GM23338 (cell line): ENCODE results near the gene NIN. TPM values are rescaled to one million over a fixed set of nuclear protein-coding genes. Genes with fewer than 3 reads are reported as not detected.

Experiments
- ATAC-seq: fragments of 200-7000 bp; cut with Tn5 transposase; 3 replicates; pipeline ENCODE4 v1.9.1; 2020
- DNase-seq: peaks from one replicate; pipeline ENCODE4 v3.0.0-alpha.2; 2015; ENCODE audit warnings: low spot score
- H2AFZ ChIP-seq: fragments of 200-600 bp; sonication (generic); 2 replicates; pipeline ENCODE4 v1.8.0; 2016; ENCODE audit warnings: antibody characterized with exemption, mild to moderate bottlenecking, moderate library complexity
- H3F3A ChIP-seq: fragments of 200-600 bp; sonication (generic); replicated peaks from 2 replicates; pipeline ENCODE4 v1.8.0; 2017; ENCODE audit warnings: antibody characterized with exemption, mixed run types, low read depth
- H3K27ac ChIP-seq: fragments of 200-600 bp; sonication (generic); 2 replicates; pipeline ENCODE4 v1.6.1; 2016; ENCODE audit warnings: low read depth
- H3K27me3 ChIP-seq: fragments of 200-600 bp; sonication (generic); 2 replicates; pipeline ENCODE4 v1.8.0; 2016; ENCODE audit warnings: mild to moderate bottlenecking, mixed run types, moderate library complexity; ENCODE audit not compliant: insufficient read depth
- H3K36me3 ChIP-seq: fragments of 200-600 bp; sonication (generic); 2 replicates; pipeline ENCODE4 v1.8.0; 2016; ENCODE audit warnings: mild to moderate bottlenecking; ENCODE audit not compliant: insufficient read depth
- H3K4me1 ChIP-seq: fragments of 200-600 bp; sonication (generic); 2 replicates; pipeline ENCODE4 v1.8.0; 2016; ENCODE audit warnings: mild to moderate bottlenecking, moderate library complexity; ENCODE audit not compliant: insufficient read depth
- H3K4me2 ChIP-seq: fragments of 200-600 bp; sonication (generic); 2 replicates; pipeline ENCODE4 v1.7.1; 2017; ENCODE audit warnings: mixed run types
- H3K4me3 ChIP-seq: fragments of 200-600 bp; sonication (generic); 2 replicates; pipeline ENCODE4 v1.6.1; 2016; ENCODE audit warnings: mixed run types
- H3K79me2 ChIP-seq: fragments of 200-600 bp; sonication (generic); replicated peaks from 2 replicates; pipeline ENCODE4 v1.8.0; 2017; ENCODE audit warnings: mild to moderate bottlenecking; ENCODE audit not compliant: insufficient read depth
- H3K9me2 ChIP-seq: fragments of 200-600 bp; sonication (generic); 2 replicates; pipeline ENCODE4 v1.8.0; 2017; ENCODE audit not compliant: insufficient read depth
- H4K20me1 ChIP-seq: fragments of 200-600 bp; sonication (generic); replicated peaks from 2 replicates; pipeline ENCODE4 v1.8.0; 2017; ENCODE audit warnings: mild to moderate bottlenecking; ENCODE audit not compliant: insufficient read depth
- H3K27ac Mint-ChIP-seq: 2 replicates; pipeline ENCODE4 v1.8.0; 2020; ENCODE audit warnings: inconsistent platforms, mild to moderate bottlenecking, moderate library complexity, mixed read lengths
- H3K27me3 Mint-ChIP-seq: 3 replicates; pipeline ENCODE4 v1.8.0; 2022; ENCODE audit warnings: low read depth, mild to moderate bottlenecking, moderate library complexity, mixed read lengths, inconsistent platforms; ENCODE audit not compliant: insufficient read depth, poor library complexity
- H3K36me3 Mint-ChIP-seq: 3 replicates; pipeline ENCODE4 v1.8.0; 2021; ENCODE audit warnings: low read depth, mild to moderate bottlenecking, inconsistent platforms, moderate library complexity, mixed read lengths
- H3K4me1 Mint-ChIP-seq: 3 replicates; pipeline ENCODE4 v1.8.0; 2020; ENCODE audit warnings: mild to moderate bottlenecking, inconsistent platforms, mixed read lengths
- H3K4me3 Mint-ChIP-seq: 3 replicates; pipeline ENCODE4 v1.8.0; 2021; ENCODE audit warnings: moderate library complexity, mild to moderate bottlenecking, inconsistent platforms, mixed read lengths
- H3K9me3 Mint-ChIP-seq: 3 replicates; pipeline ENCODE4 v1.8.0; 2020; ENCODE audit warnings: moderate library complexity, mild to moderate bottlenecking, inconsistent platforms, mixed read lengths
- CREB1 ChIP-seq: fragments of 250-450 bp; sonication (Bioruptor Pico); IDR thresholded peaks from 2 replicates; pipeline ENCODE4 v1.5.0; 2020; ENCODE audit warnings: low read depth, mild to moderate bottlenecking, moderate library complexity
- CTCF ChIP-seq, 2 experiments: fragments of 200-600 bp in 1 of 2; sonication (generic) in 1 of 2; conservative IDR thresholded peaks; 2 replicates each; pipeline versions ENCODE4 v1.5.1 to v1.6.1; 2016 to 2017; ENCODE audit warnings: antibody characterized with exemption in 2 of 2, low read depth in 2 of 2, mild to moderate bottlenecking in 2 of 2, moderate library complexity in 1 of 2
- ETS1 ChIP-seq: IDR thresholded peaks from 2 replicates; pipeline ENCODE4 v1.6.1; 2016; ENCODE audit warnings: antibody characterized with exemption
- EZH2 ChIP-seq: fragments of 200-600 bp; sonication (generic); IDR thresholded peaks from one replicate; pipeline ENCODE4 v1.8.0; 2017; ENCODE audit warnings: antibody characterized with exemption, mild to moderate bottlenecking, low read depth; ENCODE audit not compliant: unreplicated experiment
- EZH2phosphoT487 ChIP-seq: fragments of 200-600 bp; sonication (generic); IDR thresholded peaks from one replicate; pipeline ENCODE4 v1.8.1; 2018; ENCODE audit warnings: antibody characterized with exemption; ENCODE audit not compliant: unreplicated experiment
- NANOG ChIP-seq: IDR thresholded peaks from 2 replicates; pipeline ENCODE4 v1.6.1; 2016; ENCODE audit warnings: antibody characterized with exemption, borderline replicate concordance
- POLR2AphosphoS5 ChIP-seq: IDR thresholded peaks from 2 replicates; pipeline ENCODE4 v1.6.1; 2016; ENCODE audit warnings: antibody characterized with exemption, low read depth
- REST ChIP-seq: IDR thresholded peaks from one replicate; pipeline ENCODE4 v1.6.1; 2018; ENCODE audit warnings: antibody characterized with exemption; ENCODE audit not compliant: unreplicated experiment
- STAT1 ChIP-seq: IDR thresholded peaks from one replicate; pipeline ENCODE4 v1.6.1; 2016; ENCODE audit warnings: antibody characterized with exemption; ENCODE audit not compliant: unreplicated experiment
- ZNF114 ChIP-seq: fragments of 250-450 bp; sonication (Bioruptor Pico); IDR thresholded peaks from 2 replicates; pipeline ENCODE4 v1.5.0; 2020; ENCODE audit warnings: mild to moderate bottlenecking, moderate library complexity
- ZNF462 ChIP-seq: fragments of 250-450 bp; sonication (Bioruptor Pico); IDR thresholded peaks from 2 replicates; pipeline ENCODE4 v1.5.0; 2020; ENCODE audit warnings: mild to moderate bottlenecking, moderate library complexity
- polyA plus RNA-seq: library from polyadenylated mRNA; unstranded; fragments of >200 nt; fragmentation: Nextera tagmentation; extraction: Ambion mirVana; gene quantifications from 2 replicates; pipeline ENCODE4 v1.2.1, GENCODE V29; 2016
- total RNA-seq: library from RNA; depleted of rRNA; stranded (reverse); fragments of >200 nt; shearing (Covaris generic); gene quantifications from 2 replicates; pipeline ENCODE4 v1.2.3, GENCODE V29; 2014

Gene NIN
- total and polyA plus RNA-seq, 2 experiments from 2014 or later, result 7.4 to 17.4 TPM

DNA sequence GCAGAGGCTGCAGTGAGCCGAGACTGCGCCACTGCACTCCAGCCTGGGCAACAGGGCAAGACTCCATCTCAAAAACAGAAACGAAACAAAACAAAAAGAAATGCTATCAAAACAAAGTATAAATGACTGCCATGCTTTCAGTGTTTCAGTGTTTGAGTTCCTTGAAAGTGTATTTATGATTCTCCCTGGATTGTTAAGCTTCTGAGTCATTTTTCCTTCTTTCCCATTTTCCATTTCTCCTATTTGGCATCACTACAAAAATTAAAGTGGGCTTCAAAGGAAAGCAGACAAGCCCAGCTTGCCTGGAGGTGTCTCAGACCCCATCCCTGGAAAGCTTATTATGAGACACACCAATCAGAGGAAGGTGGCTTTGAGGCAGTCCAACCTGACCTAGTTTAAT lies 35.1 kb downstream of the NIN start:
- Histone ChIP-seq H3K27ac (no peak overlapping the region), H3K4me3 (no peak overlapping the region), H3F3A (no peaks in the 10 kb centered on the region), H3K36me3 (no peaks in the 10 kb centered on the region), H3K4me1 (peaks cover 9% of the 10 kb centered on the region; the same call in 1 of the 2 replicates), H2AFZ (no peak overlapping the region), H3K79me2 (no peaks in the 10 kb centered on the region), H3K9me2 (no peaks in the 10 kb centered on the region), H3K4me2 (no peak overlapping the region), H4K20me1 (no peaks in the 10 kb centered on the region), H3K27me3 (no peaks in the 10 kb centered on the region)
- Mint-ChIP-seq H3K27ac (no peak overlapping the region), H3K9me3 (no peaks in the 10 kb centered on the region), H3K27me3 (peaks cover 2% of the 10 kb centered on the region), H3K36me3 (peaks cover 7% of the 10 kb centered on the region), H3K4me1 (peaks cover 19% of the 10 kb centered on the region; the same call in 2 of the 3 replicates), H3K4me3 (no peak overlapping the region)
- DNase-seq (no peak), ATAC-seq (no peak)
- TF ChIP-seq EZH2, result no peak
- TF ChIP-seq EZH2phosphoT487, result no peak
- no peak for TF ChIP-seq STAT1
- no peak for TF ChIP-seq ETS1
- no peak for TF ChIP-seq REST
- TF ChIP-seq POLR2AphosphoS5, result no peak
- TF ChIP-seq ZNF462 (CRISPR knock-in tag), result no peak
- no peak for TF ChIP-seq CREB1 (CRISPR knock-in tag)
- no peak for TF ChIP-seq NANOG
- no peak for TF ChIP-seq ZNF114 (CRISPR knock-in tag)
- TF ChIP-seq CTCF (conservative IDR thresholded peaks at IDR 0.05; ENCODE audit: low read depth in 2 of 2), result no peak
